Measurements from ENCODE around the gene MYO10. TPM values are rescaled to one million over a fixed set of nuclear protein-coding genes. Genes with fewer than 3 reads are reported as not detected.

The MYO10 gene
- total and polyA plus RNA-seq, 2 donors (not counting 3 experiments of a cell fraction or from before 2014, with no cell fraction given): 36.0 to 148 TPM

DNA sequence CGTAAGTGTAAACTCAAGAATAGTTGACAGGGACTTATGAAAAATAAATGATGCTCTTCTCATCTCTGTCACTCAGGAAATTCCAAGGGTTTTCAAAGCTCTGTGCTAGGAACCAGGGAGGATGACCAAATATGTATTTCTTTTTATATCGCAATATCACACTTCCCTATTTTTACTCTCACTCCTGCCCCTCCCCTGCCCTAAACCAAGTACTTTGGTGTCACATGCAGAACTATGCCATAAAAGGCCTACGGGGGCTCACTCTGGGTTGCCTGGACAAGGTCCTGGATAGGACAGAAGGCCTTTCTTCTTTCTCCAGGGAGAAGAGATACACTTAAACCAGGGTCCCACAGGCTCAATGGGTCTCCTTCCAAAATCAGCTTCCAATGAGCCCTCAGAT, 311.0 kb downstream of the MYO10 start:
- BruUV-seq (replicated peaks): no TSS peak
- Histone ChIP-seq H3K36me3 (ENCODE audit: control insufficient read depth in 2 of 2, extremely low read depth in 1 of 2, insufficient read depth in 2 of 2, low read length in 2 of 2) (no peaks in the 10 kb centered on the region), H3K4me2 (ENCODE audit: insufficient read depth, low read length) (no peak overlapping the region), H3K4me1 (ENCODE audit: control insufficient read depth, extremely low read depth, insufficient read depth, low read length) (no peaks in the 10 kb centered on the region), H3K9ac (replicated peaks; ENCODE audit: extremely low read depth, insufficient read depth, low read length) (no peak overlapping the region), H3K9me1 (replicated peaks; ENCODE audit: control insufficient read depth, extremely low read depth, insufficient read depth, low read length) (no peaks in the 10 kb centered on the region), H3K4me3 (replicated peaks in 1 of 3; ENCODE audit: insufficient read depth in 1 of 3, low read depth in 1 of 3, low read length in 3 of 3) (no peak overlapping the region), H4K20me1 (replicated peaks; ENCODE audit: control insufficient read depth, extremely low read depth, insufficient read depth, low read length) (no peaks in the 10 kb centered on the region), H3K79me2 (ENCODE audit: control insufficient read depth, insufficient read depth, low read length) (no peaks in the 10 kb centered on the region), H3K27ac (ENCODE audit: insufficient read depth, low read depth, low read length) (no peak overlapping the region), H3K27me3 (ENCODE audit: control insufficient read depth in 2 of 2, insufficient read depth in 2 of 2, low read length in 2 of 2) (peaks cover 8 to 12% of the 10 kb centered on the region in 2 experiments), H3K9me3 (replicated peaks; ENCODE audit: control insufficient read depth, insufficient read depth, low read length) (no peaks in the 10 kb centered on the region), H2AFZ (ENCODE audit: low read depth, low read length) (no peak overlapping the region)
- DNase-seq (ENCODE audit: low read depth, low spot score): no peak
- TF ChIP-seq POLR2A (IDR thresholded peaks at IDR 0.05; ENCODE audit: low read depth, low read length): no peak
- TF ChIP-seq EZH2 (IDR thresholded peaks at IDR 0.05; ENCODE audit: borderline replicate concordance, low read depth, low read length, severe bottlenecking): no peak
- TF ChIP-seq MYC (IDR thresholded peaks at IDR 0.05; ENCODE audit: low read depth, low read length): no peak
- TF ChIP-seq FOS (IDR thresholded peaks at IDR 0.05; ENCODE audit: borderline replicate concordance, insufficient read depth, low read length): no peak
- TF ChIP-seq JUN (IDR thresholded peaks at IDR 0.05; ENCODE audit: borderline replicate concordance, insufficient read depth, insufficient read length, low read depth): no peak
- TF ChIP-seq POLR2AphosphoS5 (IDR thresholded peaks at IDR 0.05; ENCODE audit: insufficient read depth, low read depth, low read length): no peak
- TF ChIP-seq MAX (IDR thresholded peaks at IDR 0.05; ENCODE audit: insufficient read depth, insufficient read length): no peak
- TF ChIP-seq, protein P1, sequence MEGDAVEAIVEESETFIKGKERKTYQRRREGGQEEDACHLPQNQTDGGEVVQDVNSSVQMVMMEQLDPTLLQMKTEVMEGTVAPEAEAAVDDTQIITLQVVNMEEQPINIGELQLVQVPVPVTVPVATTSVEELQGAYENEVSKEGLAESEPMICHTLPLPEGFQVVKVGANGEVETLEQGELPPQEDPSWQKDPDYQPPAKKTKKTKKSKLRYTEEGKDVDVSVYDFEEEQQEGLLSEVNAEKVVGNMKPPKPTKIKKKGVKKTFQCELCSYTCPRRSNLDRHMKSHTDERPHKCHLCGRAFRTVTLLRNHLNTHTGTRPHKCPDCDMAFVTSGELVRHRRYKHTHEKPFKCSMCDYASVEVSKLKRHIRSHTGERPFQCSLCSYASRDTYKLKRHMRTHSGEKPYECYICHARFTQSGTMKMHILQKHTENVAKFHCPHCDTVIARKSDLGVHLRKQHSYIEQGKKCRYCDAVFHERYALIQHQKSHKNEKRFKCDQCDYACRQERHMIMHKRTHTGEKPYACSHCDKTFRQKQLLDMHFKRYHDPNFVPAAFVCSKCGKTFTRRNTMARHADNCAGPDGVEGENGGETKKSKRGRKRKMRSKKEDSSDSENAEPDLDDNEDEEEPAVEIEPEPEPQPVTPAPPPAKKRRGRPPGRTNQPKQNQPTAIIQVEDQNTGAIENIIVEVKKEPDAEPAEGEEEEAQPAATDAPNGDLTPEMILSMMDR (IDR thresholded peaks at IDR 0.05; ENCODE audit: extremely low read depth in 1 of 2, insufficient read depth in 1 of 2, low read depth in 1 of 2, low read length in 2 of 2): no peak
- no peak for TF ChIP-seq GATA2 (IDR thresholded peaks at IDR 0.05; ENCODE audit: insufficient read depth, insufficient read length, low read depth, low read length)
- ChIA-PET CTCF (no interaction called here), POLR2A (no interaction called here)
- dilution Hi-C loops (cut with MboI; ENCODE audit: extremely low pct_ligation_motif_present, low sequenced_read_pairs): no loop called here
- intact Hi-C loops (cut with micrococcal nuclease): no loop called here
- no peak for FAIRE-seq
